ENCODE measurements around the gene IL17RE.

Gene IL17RE

DNA sequence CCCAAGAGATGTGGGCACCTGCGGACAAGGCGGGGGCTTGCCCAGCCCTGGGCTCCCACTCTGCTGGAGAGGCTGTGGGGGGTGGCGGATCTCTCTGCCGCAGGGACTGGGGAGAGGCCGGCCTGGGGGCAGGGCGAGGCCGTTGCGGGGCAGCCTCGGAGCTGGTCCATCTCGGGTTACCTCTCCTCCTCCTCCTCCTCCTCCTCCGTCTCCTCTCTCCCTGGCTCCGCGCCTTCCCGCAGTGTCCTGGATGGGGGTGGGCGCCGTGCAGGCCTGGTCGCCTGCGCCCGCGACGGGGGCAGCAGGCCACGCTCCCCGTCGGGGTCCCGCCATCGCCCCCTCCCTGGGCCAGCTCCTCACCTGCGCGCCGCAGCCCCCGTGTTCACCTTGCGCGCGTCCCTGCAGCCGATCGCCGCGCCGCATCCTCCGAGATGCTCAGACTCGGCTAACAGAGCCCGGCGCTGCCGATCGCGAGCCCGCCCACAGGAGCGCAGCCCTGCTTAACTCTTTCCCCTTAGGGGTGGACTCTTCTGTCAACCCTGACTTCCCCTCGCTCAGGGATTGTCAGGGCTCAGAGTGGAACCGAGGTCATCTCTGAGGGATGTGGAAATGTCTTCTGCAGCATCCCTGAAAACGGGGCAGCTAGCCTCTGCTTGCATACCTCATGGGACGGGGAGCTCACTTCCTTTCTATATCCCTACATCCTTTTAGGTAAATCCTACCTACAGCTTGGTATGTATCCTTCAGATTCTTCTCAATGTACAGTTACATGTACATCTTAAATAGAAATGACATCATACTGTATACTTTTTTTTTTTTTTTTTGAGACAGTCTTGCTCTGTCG, 49.5 kb downstream of the IL17RE start, which contains the start of gene PRRT3:
PRRT3 (minus strand) TSS at position 447 of the 844 bp plus-strand sequence. CDS start 2,293 bp downstream, outside the sequence.
- H3K4me1 ChIP-seq (ENCODE audit: control insufficient read depth, insufficient read depth, low read length): peaks cover 20% of the 10 kb centered on the region
- peak within 1 kb of the TSS; percentile 90 for H3K4me3 ChIP-seq (ENCODE audit: low read depth, low read length)
- peaks cover 8% of the 10 kb centered on the region for H3K36me3 ChIP-seq (ENCODE audit: control insufficient read depth, insufficient read depth, low read length)
- H3K27me3 ChIP-seq (ENCODE audit: control insufficient read depth, insufficient read depth, low read length): peaks cover 16% of the 10 kb centered on the region
- no peaks in the 10 kb centered on the region for H3K9me3 ChIP-seq (ENCODE audit: control insufficient read depth, insufficient read depth, low read length)
- peak within 1 kb of the TSS; percentile 70 for H3K9ac ChIP-seq (ENCODE audit: low read depth, low read length)

DNA sequence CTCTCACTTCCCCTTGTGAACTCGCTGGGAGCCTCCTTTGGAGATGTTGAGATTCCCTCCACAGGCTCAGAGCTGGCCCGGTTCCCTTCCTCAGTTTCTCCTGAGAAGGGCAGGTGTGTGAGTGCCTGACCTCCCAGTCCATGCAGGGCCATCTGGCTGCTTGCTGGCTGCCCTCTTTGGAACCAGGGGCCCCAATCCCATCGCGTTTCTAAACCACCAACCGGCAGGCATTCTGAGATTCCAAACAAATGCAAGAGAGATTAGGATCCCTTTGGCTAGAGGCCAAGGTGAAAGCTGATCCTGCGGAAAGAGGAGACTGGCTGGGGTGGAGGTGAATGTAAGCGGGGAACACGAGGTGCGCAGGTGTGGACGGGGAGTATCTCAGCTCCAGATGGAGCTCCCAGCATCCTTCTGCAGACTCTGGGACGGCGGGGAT, 52.4 kb downstream of the IL17RE start:
- no peaks in the 10 kb centered on the region for H3K36me3 ChIP-seq (ENCODE audit: control insufficient read depth, insufficient read depth, low read length)
- H3K4me3 ChIP-seq (ENCODE audit: low read depth, low read length): no peak overlapping the region
- H3K9me3 ChIP-seq (ENCODE audit: control insufficient read depth, insufficient read depth, low read length): no peaks in the 10 kb centered on the region
- no peak overlapping the region for H3K9ac ChIP-seq (ENCODE audit: low read depth, low read length)
- H3K4me1 ChIP-seq (ENCODE audit: control insufficient read depth, insufficient read depth, low read length): peaks cover 20% of the 10 kb centered on the region
- H3K27me3 ChIP-seq (ENCODE audit: control insufficient read depth, insufficient read depth, low read length): peaks cover 16% of the 10 kb centered on the region

- Histone ChIP-seq H3K27me3 (ENCODE audit: control insufficient read depth, insufficient read depth, low read length) (peaks cover 16% of the 10 kb centered on the region), H3K9me3 (ENCODE audit: control insufficient read depth, insufficient read depth, low read length) (no peaks in the 10 kb centered on the region), H3K9ac (ENCODE audit: low read depth, low read length) (no peak overlapping the region), H3K4me3 (ENCODE audit: low read depth, low read length) (no peak overlapping the region), H3K4me1 (ENCODE audit: control insufficient read depth, insufficient read depth, low read length) (peaks cover 20% of the 10 kb centered on the region), H3K36me3 (ENCODE audit: control insufficient read depth, insufficient read depth, low read length) (no peaks in the 10 kb centered on the region)
Measured at GRCh38 chr3:9955611-9956352, 53.1 kb downstream of the IL17RE start.

- Histone ChIP-seq H3K4me1 (ENCODE audit: control insufficient read depth, insufficient read depth, low read length) (peaks cover 16% of the 10 kb centered on the region), H3K9me3 (ENCODE audit: control insufficient read depth, insufficient read depth, low read length) (no peaks in the 10 kb centered on the region), H3K4me3 (ENCODE audit: low read depth, low read length) (no peak overlapping the region), H3K36me3 (ENCODE audit: control insufficient read depth, insufficient read depth, low read length) (no peaks in the 10 kb centered on the region), H3K27me3 (ENCODE audit: control insufficient read depth, insufficient read depth, low read length) (peaks cover 12% of the 10 kb centered on the region), H3K9ac (ENCODE audit: low read depth, low read length) (no peak overlapping the region)
Measured at GRCh38 chr3:9957214-9957613, 54.6 kb downstream of the IL17RE start.

DNA sequence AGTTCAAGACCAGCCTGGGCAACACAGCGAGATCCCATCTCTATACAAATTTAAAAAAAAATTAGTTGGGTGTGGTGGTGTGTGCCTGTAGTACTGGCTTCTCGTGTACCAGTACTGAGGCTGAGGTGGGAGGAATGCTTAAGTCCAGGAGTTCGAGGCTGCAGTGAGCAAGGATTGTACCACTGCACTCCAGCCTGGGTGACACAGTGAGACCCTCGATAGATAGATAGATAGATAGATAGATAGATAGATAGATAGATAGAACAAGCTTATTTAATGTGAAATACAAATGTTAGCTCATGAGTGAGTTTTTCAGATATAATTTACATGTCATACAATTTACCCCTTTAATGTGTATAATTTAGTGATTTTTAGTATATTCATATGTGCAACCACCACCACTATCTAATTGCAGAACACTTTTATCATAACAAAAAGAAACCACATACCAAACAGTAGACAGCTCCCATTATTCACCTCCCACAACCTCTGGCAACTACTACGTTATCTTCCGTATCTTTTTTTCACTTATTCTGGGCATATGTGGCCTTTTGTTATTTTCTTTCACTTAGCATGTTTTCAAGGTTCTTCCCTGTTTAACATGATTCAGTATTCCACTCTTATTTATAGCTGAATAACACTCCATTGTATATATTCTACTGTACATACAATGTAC, 62.7 kb downstream of the IL17RE start:
- Histone ChIP-seq H3K4me1 (ENCODE audit: control insufficient read depth, insufficient read depth, low read length) (no peaks in the 10 kb centered on the region), H3K4me3 (ENCODE audit: low read depth, low read length) (no peak overlapping the region), H3K27me3 (ENCODE audit: control insufficient read depth, insufficient read depth, low read length) (no peaks in the 10 kb centered on the region), H3K9me3 (ENCODE audit: control insufficient read depth, insufficient read depth, low read length) (no peaks in the 10 kb centered on the region), H3K36me3 (ENCODE audit: control insufficient read depth, insufficient read depth, low read length) (peaks cover 3% of the 10 kb centered on the region), H3K9ac (ENCODE audit: low read depth, low read length) (no peak overlapping the region)

All from iPS-15b (cell line).